Measurements from ENCODE around the gene RPS14.

DNA sequence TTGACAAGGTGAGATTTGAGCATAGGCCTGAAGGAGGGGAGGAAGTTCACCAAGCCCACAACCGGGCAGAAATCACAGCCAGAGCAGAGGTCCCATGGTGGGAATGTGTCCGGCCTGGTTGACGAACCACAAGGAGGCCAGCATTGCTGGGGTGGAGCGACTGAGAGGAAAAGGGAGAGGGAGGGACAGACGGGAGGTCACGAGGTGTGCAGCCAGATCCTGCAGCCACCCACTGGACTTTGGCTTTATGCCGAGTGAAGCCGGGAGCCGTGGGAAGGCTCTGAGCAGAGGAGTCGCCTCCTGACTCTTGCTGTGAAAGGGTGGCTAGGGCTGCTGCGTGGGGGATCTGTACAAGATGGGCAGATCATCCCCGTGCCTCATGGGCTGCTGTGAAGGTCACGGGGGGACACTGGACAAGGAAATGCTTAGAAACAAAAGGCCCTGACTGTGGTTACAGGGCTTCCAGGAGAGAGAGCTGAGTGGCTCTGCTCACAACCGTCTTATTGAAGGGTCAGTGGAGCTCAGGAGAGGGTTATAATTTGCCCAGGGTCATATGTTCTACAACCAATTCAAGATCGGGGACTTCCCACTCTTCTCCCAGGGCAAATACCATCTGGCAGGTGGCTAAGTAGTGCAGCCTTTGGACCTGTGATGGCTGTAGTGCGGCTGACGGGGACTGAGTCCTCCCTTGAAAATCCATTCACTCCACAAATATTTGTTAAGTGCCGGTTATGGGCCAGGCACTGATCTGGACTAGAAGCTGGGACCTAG is 21.2 kb downstream of the RPS14 start:
- TF ChIP-seq MXI1 (IDR thresholded peaks at IDR 0.05; ENCODE audit: low read depth, low read length) (no peak), ARID4B (CRISPR knock-in tag; IDR thresholded peaks at IDR 0.05) (no peak), SP1 (CRISPR knock-in tag; IDR thresholded peaks at IDR 0.05) (no peak), POLR2A (conservative IDR thresholded peaks at IDR 0.05) (no peak), ZNF780A (CRISPR knock-in tag; IDR thresholded peaks at IDR 0.05) (no peak), ESRRB (CRISPR knock-in tag; IDR thresholded peaks at IDR 0.05; ENCODE audit: borderline replicate concordance) (no peak), YY1 (IDR thresholded peaks at IDR 0.05; ENCODE audit: borderline replicate concordance in 1 of 3, control insufficient read depth in 1 of 3, extremely low read depth in 1 of 3, insufficient read depth in 3 of 3, insufficient read length in 1 of 3, insufficient replicate concordance in 2 of 3, low read depth in 1 of 3, low read length in 2 of 3) (no peak), FOXP4 (CRISPR knock-in tag; IDR thresholded peaks at IDR 0.05; ENCODE audit: borderline replicate concordance) (no peak), JUND (IDR thresholded peaks at IDR 0.05; ENCODE audit: borderline replicate concordance, low read depth, low read length) (no peak), JUND (tag; IDR thresholded peaks at IDR 0.05; ENCODE audit: borderline replicate concordance, low read depth, low read length) (no peak), ZNF140 (CRISPR knock-in tag; IDR thresholded peaks at IDR 0.05) (no peak), MEF2A (IDR thresholded peaks at IDR 0.05; ENCODE audit: control insufficient read depth, low read depth, low read length) (no peak)
- TF ChIP-seq, protein P1, sequence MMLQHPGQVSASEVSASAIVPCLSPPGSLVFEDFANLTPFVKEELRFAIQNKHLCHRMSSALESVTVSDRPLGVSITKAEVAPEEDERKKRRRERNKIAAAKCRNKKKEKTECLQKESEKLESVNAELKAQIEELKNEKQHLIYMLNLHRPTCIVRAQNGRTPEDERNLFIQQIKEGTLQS (IDR thresholded peaks at IDR 0.05), result no peak
- TF ChIP-seq, protein P1 (CRISPR knock-in tag; conservative IDR thresholded peaks at IDR 0.05), result no peak
- TF ChIP-seq, protein P2, sequence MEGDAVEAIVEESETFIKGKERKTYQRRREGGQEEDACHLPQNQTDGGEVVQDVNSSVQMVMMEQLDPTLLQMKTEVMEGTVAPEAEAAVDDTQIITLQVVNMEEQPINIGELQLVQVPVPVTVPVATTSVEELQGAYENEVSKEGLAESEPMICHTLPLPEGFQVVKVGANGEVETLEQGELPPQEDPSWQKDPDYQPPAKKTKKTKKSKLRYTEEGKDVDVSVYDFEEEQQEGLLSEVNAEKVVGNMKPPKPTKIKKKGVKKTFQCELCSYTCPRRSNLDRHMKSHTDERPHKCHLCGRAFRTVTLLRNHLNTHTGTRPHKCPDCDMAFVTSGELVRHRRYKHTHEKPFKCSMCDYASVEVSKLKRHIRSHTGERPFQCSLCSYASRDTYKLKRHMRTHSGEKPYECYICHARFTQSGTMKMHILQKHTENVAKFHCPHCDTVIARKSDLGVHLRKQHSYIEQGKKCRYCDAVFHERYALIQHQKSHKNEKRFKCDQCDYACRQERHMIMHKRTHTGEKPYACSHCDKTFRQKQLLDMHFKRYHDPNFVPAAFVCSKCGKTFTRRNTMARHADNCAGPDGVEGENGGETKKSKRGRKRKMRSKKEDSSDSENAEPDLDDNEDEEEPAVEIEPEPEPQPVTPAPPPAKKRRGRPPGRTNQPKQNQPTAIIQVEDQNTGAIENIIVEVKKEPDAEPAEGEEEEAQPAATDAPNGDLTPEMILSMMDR (IDR thresholded peaks at IDR 0.05 in 2 of 3, conservative IDR thresholded peaks at IDR 0.05 in 1 of 3; ENCODE audit: insufficient read depth in 2 of 3, low read depth in 1 of 3, low read length in 3 of 3), result no peak
